Keratinocyte (primary cell): ENCODE results near the gene IKZF1. TPM values are rescaled to one million over a fixed set of nuclear protein-coding genes. Genes with fewer than 3 reads are reported as not detected.

Experiments
- DNase-seq: peaks from one replicate; pipeline ENCODE4 v3.0.0-alpha.2; 2011; ENCODE audit warnings: low read depth, missing footprints, low spot score
- FAIRE-seq: peaks from 2 replicates; lab custom pipeline; 2011; peaks lifted over from hg19 to GRCh38; lab: Jason Lieb, UNC
- H2AFZ ChIP-seq: 2 replicates; pipeline ENCODE4 v1.6.0; 2012; ENCODE audit warnings: low read length, control low read depth, inconsistent platforms; ENCODE audit not compliant: control insufficient read depth
- H3K27ac ChIP-seq: 2 replicates; pipeline ENCODE4 v1.5.1; 2011; ENCODE audit warnings: low read length; ENCODE audit not compliant: control insufficient read depth, insufficient read depth
- H3K27me3 ChIP-seq: 3 replicates; pipeline ENCODE4 v1.6.0; 2011; ENCODE audit warnings: low read length; ENCODE audit not compliant: control insufficient read depth, insufficient read depth; ENCODE audit errors: extremely low read depth
- H3K36me3 ChIP-seq, 2 experiments: 2 replicates in 1 of 2; 3 replicates in 1 of 2; pipeline ENCODE4 v1.5.1; 2011; ENCODE audit warnings: low read length in 2 of 2, mild to moderate bottlenecking in 1 of 2; ENCODE audit not compliant: control insufficient read depth in 2 of 2, insufficient read depth in 2 of 2; ENCODE audit errors: extremely low read depth in 1 of 2
- H3K4me1 ChIP-seq: 3 replicates; pipeline ENCODE4 v1.5.1; 2011; ENCODE audit warnings: low read length; ENCODE audit not compliant: control insufficient read depth, insufficient read depth; ENCODE audit errors: extremely low read depth
- H3K4me2 ChIP-seq: 3 replicates; pipeline ENCODE4 v1.6.0; 2011; ENCODE audit warnings: low read depth, low read length; ENCODE audit not compliant: control insufficient read depth, insufficient read depth; ENCODE audit errors: extremely low read depth
- H3K4me3 ChIP-seq, 3 experiments: fragments of 200-600 bp in 1 of 3; sonication (generic) in 1 of 3; 2 replicates in 2 of 3; 3 replicates in 1 of 3; pipeline ENCODE4 v1.5.1; 2011 to 2016; ENCODE audit warnings: low read length in 3 of 3, mild to moderate bottlenecking in 3 of 3, control low read depth in 2 of 3, inconsistent platforms in 1 of 3, low read depth in 1 of 3, mixed read lengths in 1 of 3, mixed run types in 1 of 3, moderate library complexity in 1 of 3; ENCODE audit not compliant: control insufficient read depth in 2 of 3, insufficient read depth in 2 of 3; ENCODE audit errors: extremely low read depth in 1 of 3
- H3K79me2 ChIP-seq: 2 replicates; pipeline ENCODE4 v1.6.0; 2012; ENCODE audit warnings: low read length; ENCODE audit not compliant: control insufficient read depth, insufficient read depth
- H3K9ac ChIP-seq: 3 replicates; pipeline ENCODE4 v1.6.0; 2011; ENCODE audit warnings: low read length; ENCODE audit not compliant: control insufficient read depth, insufficient read depth; ENCODE audit errors: extremely low read depth
- H3K9me1 ChIP-seq: 3 replicates; pipeline ENCODE4 v1.6.0; 2011; ENCODE audit warnings: low read length; ENCODE audit not compliant: control insufficient read depth, insufficient read depth; ENCODE audit errors: extremely low read depth
- H3K9me3 ChIP-seq: 2 replicates; pipeline ENCODE4 v1.5.1; 2012; ENCODE audit warnings: low read depth, low read length; ENCODE audit not compliant: control insufficient read depth
- H4K20me1 ChIP-seq: 3 replicates; pipeline ENCODE4 v1.6.0; 2011; ENCODE audit warnings: low read length; ENCODE audit not compliant: control insufficient read depth, insufficient read depth; ENCODE audit errors: extremely low read depth
- EZH2 ChIP-seq: IDR thresholded peaks from one replicate; pipeline ENCODE4 v1.6.1; 2012; ENCODE audit warnings: inconsistent platforms, mild to moderate bottlenecking, low read length, moderate library complexity
- dilution Hi-C: fragments of 300-500 bp; cut with MboI; formaldehyde crosslinking; loops from one replicate; pipeline ENCODE4 v1.7.0; 2020; ENCODE audit warnings: low sequenced_read_pairs; ENCODE audit not compliant: extremely low pct_ligation_motif_present
- polyA plus RNA-seq, 5 experiments: library from polyadenylated mRNA; depleted of rRNA in 3 of 5; stranded (reverse) in 3 of 5; stranded (forward) in 1 of 5; unstranded in 1 of 5; fragments of >200 nt; gene quantifications; 1 replicate in 1 of 5; 2 replicates in 3 of 5; 3 replicates in 1 of 5; pipeline versions ENCODE4 v1.2.1 to v1.2.3, GENCODE V29; 2011 to 2012; ENCODE audit warnings: missing spikeins in 2 of 5, low read depth in 1 of 5, low replicate concordance in 1 of 5
- TF ChIP-seq, protein P1 (sequence below), 3 experiments: IDR thresholded peaks in 1 of 3; conservative IDR thresholded peaks in 1 of 3; optimal IDR thresholded peaks in 1 of 3; 2 replicates in 2 of 3; 3 replicates in 1 of 3; pipeline versions ENCODE3 to v1.5.1; 2011; ENCODE audit warnings: low read length in 3 of 3, mild to moderate bottlenecking in 3 of 3, moderate library complexity in 2 of 3, control low read depth in 1 of 3, inconsistent platforms in 1 of 3; ENCODE audit not compliant: insufficient read depth in 2 of 3; ENCODE audit errors: extremely low read depth in 1 of 3

The IKZF1 gene
- polyA plus RNA-seq, 1 donor (not counting 4 experiments of a cell fraction or from before 2014, with no cell fraction given): not detected

DNA sequence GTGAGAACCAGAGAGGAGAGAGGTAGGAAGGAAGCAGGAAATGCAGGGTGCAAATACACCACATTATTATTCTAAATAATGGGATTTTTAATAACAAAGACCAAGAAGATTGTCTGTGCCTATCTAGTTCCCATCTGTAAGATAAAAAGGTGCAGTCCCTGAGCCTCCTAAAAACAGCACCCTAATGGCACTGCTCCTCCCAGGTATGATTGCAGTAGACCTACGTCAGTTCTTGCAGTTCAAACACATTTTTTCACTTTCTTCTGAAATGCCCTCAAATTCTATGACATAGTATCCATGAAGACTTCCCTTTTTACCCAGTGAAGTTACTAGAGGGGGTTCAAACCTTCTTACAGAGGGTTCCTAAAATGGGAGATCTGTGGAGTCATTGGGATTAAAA, 75.0 kb downstream of the IKZF1 start:
- Histone ChIP-seq H3K36me3 (no peaks in the 10 kb centered on the region), H3K9me1 (no peaks in the 10 kb centered on the region), H3K27ac (peak overlapping the region; percentile 31), H3K4me1 (peaks cover 16% of the 10 kb centered on the region), H3K4me3 (peak overlapping the region in 1 of 3 experiments; percentile 7), H3K79me2 (no peaks in the 10 kb centered on the region), H3K9ac (no peak overlapping the region), H3K4me2 (peak overlapping the region; percentile 78), H2AFZ (peak overlapping the region; percentile 93), H3K27me3 (peaks cover 6% of the 10 kb centered on the region), H3K9me3 (no peaks in the 10 kb centered on the region), H4K20me1 (no peaks in the 10 kb centered on the region)
- no peak for FAIRE-seq
- dilution Hi-C loops: no loop called here
- TF ChIP-seq, protein P1, sequence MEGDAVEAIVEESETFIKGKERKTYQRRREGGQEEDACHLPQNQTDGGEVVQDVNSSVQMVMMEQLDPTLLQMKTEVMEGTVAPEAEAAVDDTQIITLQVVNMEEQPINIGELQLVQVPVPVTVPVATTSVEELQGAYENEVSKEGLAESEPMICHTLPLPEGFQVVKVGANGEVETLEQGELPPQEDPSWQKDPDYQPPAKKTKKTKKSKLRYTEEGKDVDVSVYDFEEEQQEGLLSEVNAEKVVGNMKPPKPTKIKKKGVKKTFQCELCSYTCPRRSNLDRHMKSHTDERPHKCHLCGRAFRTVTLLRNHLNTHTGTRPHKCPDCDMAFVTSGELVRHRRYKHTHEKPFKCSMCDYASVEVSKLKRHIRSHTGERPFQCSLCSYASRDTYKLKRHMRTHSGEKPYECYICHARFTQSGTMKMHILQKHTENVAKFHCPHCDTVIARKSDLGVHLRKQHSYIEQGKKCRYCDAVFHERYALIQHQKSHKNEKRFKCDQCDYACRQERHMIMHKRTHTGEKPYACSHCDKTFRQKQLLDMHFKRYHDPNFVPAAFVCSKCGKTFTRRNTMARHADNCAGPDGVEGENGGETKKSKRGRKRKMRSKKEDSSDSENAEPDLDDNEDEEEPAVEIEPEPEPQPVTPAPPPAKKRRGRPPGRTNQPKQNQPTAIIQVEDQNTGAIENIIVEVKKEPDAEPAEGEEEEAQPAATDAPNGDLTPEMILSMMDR (optimal IDR thresholded peaks at IDR 0.05 in 1 of 3, IDR thresholded peaks at IDR 0.05 in 1 of 3, conservative IDR thresholded peaks at IDR 0.05 in 1 of 3; ENCODE audit: extremely low read depth in 1 of 3, insufficient read depth in 2 of 3, low read length in 3 of 3): no peak
- no peak for TF ChIP-seq EZH2
- DNase-seq: no peak

DNA sequence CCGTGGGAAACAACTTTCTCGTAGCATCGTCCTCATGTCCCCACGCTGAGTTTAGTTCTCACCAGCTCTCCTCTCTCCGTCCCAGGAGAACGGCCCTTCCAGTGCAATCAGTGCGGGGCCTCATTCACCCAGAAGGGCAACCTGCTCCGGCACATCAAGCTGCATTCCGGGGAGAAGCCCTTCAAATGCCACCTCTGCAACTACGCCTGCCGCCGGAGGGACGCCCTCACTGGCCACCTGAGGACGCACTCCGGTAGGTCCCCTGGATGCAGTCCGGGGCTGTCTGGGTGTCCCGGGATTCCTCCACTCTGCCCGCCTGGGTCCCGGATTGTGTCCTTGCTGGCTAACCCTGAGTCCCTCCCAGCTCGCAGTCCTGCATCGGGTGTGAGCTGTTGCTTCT, 77.9 kb downstream of the IKZF1 start:
- no peaks in the 10 kb centered on the region for H3K9me3 ChIP-seq
- no peak overlapping the region for H3K4me2 ChIP-seq
- peaks cover 16% of the 10 kb centered on the region for H3K4me1 ChIP-seq
- H3K79me2 ChIP-seq: no peaks in the 10 kb centered on the region
- H3K9me1 ChIP-seq: no peaks in the 10 kb centered on the region
- no peaks in the 10 kb centered on the region for H3K36me3 ChIP-seq
- H3K9ac ChIP-seq: no peak overlapping the region
- H4K20me1 ChIP-seq: no peaks in the 10 kb centered on the region
- H3K27me3 ChIP-seq: peaks cover 6% of the 10 kb centered on the region
- FAIRE-seq: no peak
- TF ChIP-seq, protein P1 (optimal IDR thresholded peaks at IDR 0.05 in 1 of 3, IDR thresholded peaks at IDR 0.05 in 1 of 3, conservative IDR thresholded peaks at IDR 0.05 in 1 of 3; ENCODE audit: extremely low read depth in 1 of 3, insufficient read depth in 2 of 3, low read length in 3 of 3): no peak
- TF ChIP-seq EZH2: no peak
- DNase-seq: no peak
- H2AFZ ChIP-seq: no peak overlapping the region
- H3K27ac ChIP-seq: no peak overlapping the region
- no peak overlapping the region for H3K4me3 ChIP-seq
- dilution Hi-C loops: no loop called here
